ENCODE data around the gene SPNS1. TPM values are rescaled to one million over a fixed set of nuclear protein-coding genes. Genes with fewer than 3 reads are reported as not detected.

SPNS1 gene
- total and polyA plus RNA-seq, 2 of the 8 experiments (the other 6 are each of a cell fraction or from before 2014, with no cell fraction given): 48.8 to 66.9 TPM

DNA sequence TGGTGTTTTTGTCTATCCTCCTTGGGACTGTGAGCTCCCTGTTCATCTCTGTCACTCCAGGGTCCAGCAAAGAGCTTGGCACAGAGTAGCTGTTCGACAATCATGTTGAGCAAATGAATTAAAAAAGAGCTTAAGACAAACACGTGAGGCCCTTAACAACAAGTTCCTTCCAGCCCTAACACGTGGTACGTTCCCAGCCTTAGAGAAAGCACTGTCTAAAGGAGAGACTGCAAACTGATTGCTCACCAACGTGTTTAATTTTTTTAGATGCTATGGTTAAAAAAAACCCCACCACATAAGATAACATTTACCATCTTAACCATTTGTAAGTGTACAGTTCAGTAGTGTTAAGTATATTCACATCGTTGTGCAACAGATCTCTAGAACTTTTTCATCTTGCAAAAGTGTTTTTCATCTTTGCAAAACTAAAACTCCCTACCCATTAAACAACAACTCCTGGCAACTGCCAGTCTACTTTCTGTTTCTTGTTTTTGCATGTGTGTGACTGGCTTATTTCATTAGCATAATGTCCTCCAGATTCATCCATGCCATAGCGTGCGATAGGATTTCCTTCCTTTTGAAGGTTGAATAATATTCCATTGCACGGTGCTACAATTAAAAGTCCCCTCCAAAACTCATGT, 38.5 kb downstream of the SPNS1 start:
- 86% methylated on average over 9 of the region's 9 CpGs; no CpG with 5 or more reads in 1 of the 2 experiments for WGBS, 2 experiments (ENCODE audit: extremely low coverage in 1 of 2, insufficient coverage in 1 of 2, insufficient read length in 1 of 2, insufficient replicate concordance in 2 of 2, low coverage in 1 of 2, low lambda C conversion rate in 2 of 2, missing lambda C conversion rate in 1 of 2)
- Histone ChIP-seq H2AK5ac (ENCODE audit: low read depth, low read length) (no peak overlapping the region), H2BK120ac (replicated peaks; ENCODE audit: low read depth, low read length) (no peak overlapping the region), H3K4ac (replicated peaks; ENCODE audit: insufficient read length, low read depth, low read length) (no peak overlapping the region), H3K23me2 (ENCODE audit: low read depth, low read length) (peaks cover 2% of the 10 kb centered on the region; the same call in 1 of the 2 replicates), H2AFZ (ENCODE audit: low read length) (peak overlapping the region; percentile 70; the same call in 1 of the 2 replicates), H2BK20ac (ENCODE audit: low read length) (no peak overlapping the region), H2BK15ac (ENCODE audit: low read length) (no peak overlapping the region), H3K27ac (ENCODE audit: low read depth, low read length) (no peak overlapping the region), H3K27me3 (replicated peaks in 1 of 4; ENCODE audit: control insufficient read depth in 3 of 4, extremely low read depth in 1 of 4, insufficient read depth in 3 of 4, low read length in 3 of 4) (no peaks in the 10 kb centered on the region), H3K79me1 (ENCODE audit: low read depth, low read length) (no peaks in the 10 kb centered on the region), H3K56ac (replicated peaks; ENCODE audit: insufficient read length, low read depth, low read length) (no peak overlapping the region), H4K8ac (ENCODE audit: extremely low read depth, insufficient read depth, low read length) (no peak overlapping the region), H3K4me2 (ENCODE audit: insufficient read depth in 1 of 2, low read depth in 2 of 2, low read length in 2 of 2) (no peak overlapping the region), H3K14ac (ENCODE audit: insufficient read length) (no peak overlapping the region), H4K5ac (ENCODE audit: insufficient read length, low read depth, low read length) (no peak overlapping the region), H3K18ac (ENCODE audit: extremely low read depth, low read length) (no peak overlapping the region), H3K79me2 (ENCODE audit: control insufficient read depth in 1 of 2, insufficient read depth in 2 of 2, low read length in 2 of 2) (no peaks in the 10 kb centered on the region), H3K9ac (replicated peaks in 1 of 4; ENCODE audit: extremely low read depth in 1 of 4, low read depth in 3 of 4, low read length in 3 of 4) (no peak overlapping the region), H2BK12ac (ENCODE audit: low read depth, low read length) (no peak overlapping the region), H3K36me3 (ENCODE audit: control insufficient read depth in 2 of 4, insufficient read depth in 4 of 4, low read length in 3 of 4) (no peaks in the 10 kb centered on the region), H4K20me1 (replicated peaks in 1 of 2; ENCODE audit: control insufficient read depth in 1 of 2, insufficient read depth in 2 of 2, low read length in 2 of 2) (no peaks in the 10 kb centered on the region), H3K4me3 (ENCODE audit: extremely low read depth in 1 of 4, insufficient read depth in 2 of 4, low read depth in 3 of 4, low read length in 4 of 4) (no peak overlapping the region), H3K23ac (ENCODE audit: insufficient read length) (no peak overlapping the region), H3K9me3 (ENCODE audit: insufficient read depth in 2 of 2, low read depth in 1 of 2, low read length in 1 of 2) (no peaks in the 10 kb centered on the region), H2BK5ac (ENCODE audit: low read depth, low read length) (no peak overlapping the region), H4K91ac (replicated peaks; ENCODE audit: insufficient read length, low read length) (no peak overlapping the region), H3K4me1 (replicated peaks in 1 of 4; ENCODE audit: control insufficient read depth in 3 of 4, insufficient read depth in 4 of 4, low read length in 3 of 4) (peaks cover 0 to 1% (median 0%) of the 10 kb centered on the region in 4 experiments; a peak in 2 of 7 replicates)
- DNase-seq (ENCODE audit: low read depth in 1 of 2, low spot score in 2 of 2): no peak
- CTCF ChIA-PET (ENCODE audit: partially characterized antibody): interaction anchor here (0.6 kb wide), 1 partner anchor 8 kb away, joined by 5 read pairs; no protein-coding TSS in a partner anchor
- POLR2A ChIA-PET (ENCODE audit: partially characterized antibody): interaction anchor here (0.6 kb wide), 1 partner anchor 21 kb away, joined by 3 read pairs; no protein-coding TSS in a partner anchor
- no peak for FAIRE-seq
- TF ChIP-seq TBP (IDR thresholded peaks at IDR 0.05; ENCODE audit: low read depth, low read length) (no peak), TAF7 (optimal IDR thresholded peaks at IDR 0.05; ENCODE audit: borderline replicate concordance, low read depth, low read length) (no peak), FOSL1 (IDR thresholded peaks at IDR 0.05; ENCODE audit: insufficient read depth, low read depth, low read length) (no peak), NANOG (IDR thresholded peaks at IDR 0.05; ENCODE audit: insufficient read depth, low read depth, low read length, poor library complexity, severe bottlenecking) (no peak), SUZ12 (IDR thresholded peaks at IDR 0.05; ENCODE audit: low read length) (no peak), RBBP5 (IDR thresholded peaks at IDR 0.05; ENCODE audit: borderline replicate concordance, low read depth, low read length) (no peak), POLR2AphosphoS5 (IDR thresholded peaks at IDR 0.05; ENCODE audit: low read depth, low read length) (no peak), CEBPB (IDR thresholded peaks at IDR 0.05; ENCODE audit: low read depth, low read length) (no peak), BACH1 (IDR thresholded peaks at IDR 0.05; ENCODE audit: low read length) (no peak), PHF8 (conservative IDR thresholded peaks at IDR 0.05; ENCODE audit: low read depth, low read length) (no peak), SP1 (IDR thresholded peaks at IDR 0.05; ENCODE audit: low read depth, low read length) (no peak)

Measured in H1 (cell line).